ENCODE measurements around the gene DUSP7.

DNA sequence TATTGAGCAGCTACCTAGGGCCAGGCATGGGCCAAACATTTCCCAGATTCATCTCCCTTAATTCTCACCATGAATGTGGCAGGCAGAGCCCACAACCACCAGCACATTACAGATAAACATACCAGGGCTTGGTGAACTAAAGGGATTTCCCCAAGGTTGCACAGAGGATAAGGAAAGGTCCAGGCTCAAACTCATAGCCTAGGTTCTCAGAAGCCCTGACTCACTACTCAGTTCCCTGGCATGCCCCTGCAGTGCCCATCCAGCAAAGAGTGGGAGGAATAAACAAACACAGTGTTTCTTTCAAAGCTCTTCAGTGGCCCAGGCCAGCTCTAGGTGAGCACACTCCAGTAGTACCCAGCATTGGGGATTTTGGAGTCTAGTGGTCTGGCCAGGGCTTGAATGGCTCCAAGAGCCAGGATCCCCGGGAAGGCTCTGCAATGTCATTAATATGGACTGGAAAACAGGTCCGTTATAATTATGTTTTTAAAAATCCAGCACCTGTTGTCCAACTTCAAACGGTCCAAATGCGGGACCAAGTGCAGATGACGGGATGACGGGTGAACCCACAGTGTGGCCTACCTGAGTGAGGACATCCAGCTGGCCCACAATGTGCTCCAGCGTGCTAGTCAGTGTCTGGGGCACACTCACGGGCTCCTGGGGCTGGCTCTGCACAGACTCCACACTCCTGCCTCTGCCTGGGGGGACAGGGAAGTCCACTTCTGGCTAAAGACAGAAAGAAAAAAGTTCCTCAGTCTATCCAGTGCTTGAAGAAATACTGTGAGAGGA lies 39.8 kb upstream of the DUSP7 start:
- TF ChIP-seq, protein P1, sequence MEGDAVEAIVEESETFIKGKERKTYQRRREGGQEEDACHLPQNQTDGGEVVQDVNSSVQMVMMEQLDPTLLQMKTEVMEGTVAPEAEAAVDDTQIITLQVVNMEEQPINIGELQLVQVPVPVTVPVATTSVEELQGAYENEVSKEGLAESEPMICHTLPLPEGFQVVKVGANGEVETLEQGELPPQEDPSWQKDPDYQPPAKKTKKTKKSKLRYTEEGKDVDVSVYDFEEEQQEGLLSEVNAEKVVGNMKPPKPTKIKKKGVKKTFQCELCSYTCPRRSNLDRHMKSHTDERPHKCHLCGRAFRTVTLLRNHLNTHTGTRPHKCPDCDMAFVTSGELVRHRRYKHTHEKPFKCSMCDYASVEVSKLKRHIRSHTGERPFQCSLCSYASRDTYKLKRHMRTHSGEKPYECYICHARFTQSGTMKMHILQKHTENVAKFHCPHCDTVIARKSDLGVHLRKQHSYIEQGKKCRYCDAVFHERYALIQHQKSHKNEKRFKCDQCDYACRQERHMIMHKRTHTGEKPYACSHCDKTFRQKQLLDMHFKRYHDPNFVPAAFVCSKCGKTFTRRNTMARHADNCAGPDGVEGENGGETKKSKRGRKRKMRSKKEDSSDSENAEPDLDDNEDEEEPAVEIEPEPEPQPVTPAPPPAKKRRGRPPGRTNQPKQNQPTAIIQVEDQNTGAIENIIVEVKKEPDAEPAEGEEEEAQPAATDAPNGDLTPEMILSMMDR (IDR thresholded peaks at IDR 0.05) = no peak
- TF ChIP-seq POLR2AphosphoS5 (IDR thresholded peaks at IDR 0.05; ENCODE audit: insufficient read depth in 1 of 2, low read depth in 1 of 2) = no peak
